Right renal pelvis (tissue), 4 donors: ENCODE data around the gene OR14A2. TPM values are rescaled to one million over a fixed set of nuclear protein-coding genes. Genes with fewer than 3 reads are reported as not detected.

Experiments
- polyA plus RNA-seq, 4 donors: library from polyadenylated mRNA; unstranded; fragments of 120-200 nt; gene quantifications; one replicate each; pipeline ENCODE4 v1.2.1, GENCODE V29; 2013; ENCODE audit not compliant: insufficient read length in 4 of 4

Gene OR14A2
- polyA plus RNA-seq, 4 donors = not detected

Other genes starting within 250 kb of the OR14A2 start
- 1 to 10 TPM in 1 of 4 donors, under 1 TPM in 3; 0.66 to 1.2 (median 0.92) TPM for gene OR2C3, start 211.7 kb downstream of the OR14A2 start, polyA plus RNA-seq
- gene GCSAML, start 199.0 kb downstream of the OR14A2 start, polyA plus RNA-seq = under 1 TPM; 0.46 to 0.89 (median 0.64) TPM
- gene OR2G2, start 159.8 kb downstream of the OR14A2 start, polyA plus RNA-seq = not detected
- not detected for gene OR2G3, start 142.6 kb downstream of the OR14A2 start, polyA plus RNA-seq
- gene OR13G1, start 68.4 kb downstream of the OR14A2 start, polyA plus RNA-seq = not detected
- gene OR6F1, start 31.5 kb downstream of the OR14A2 start, polyA plus RNA-seq = not detected
- not detected for gene OR14K1, start 9.5 kb downstream of the OR14A2 start, polyA plus RNA-seq
- under 1 TPM in 1 of 4 donors, not detected in 3; 0.17 TPM for gene OR1C1, start 12.4 kb upstream of the OR14A2 start, polyA plus RNA-seq
- gene OR14A16, start 76.0 kb upstream of the OR14A2 start, polyA plus RNA-seq = not detected
- not detected for gene OR11L1, start 93.8 kb upstream of the OR14A2 start, polyA plus RNA-seq
- 1 to 10 TPM; 1.3 to 2.3 (median 1.4) TPM for gene TRIM58, start 109.0 kb upstream of the OR14A2 start, polyA plus RNA-seq
- gene OR2W3, start 147.4 kb upstream of the OR14A2 start, polyA plus RNA-seq = under 1 TPM in 3 of 4 donors, not detected in 1; 0.33 to 0.38 (median 0.36) TPM
- gene OR2T8, start 172.1 kb upstream of the OR14A2 start, polyA plus RNA-seq = not detected
- gene OR2AJ1, start 176.7 kb upstream of the OR14A2 start, polyA plus RNA-seq = not detected
- gene OR2L8, start 200.7 kb upstream of the OR14A2 start, polyA plus RNA-seq = not detected
- not detected for gene OR2AK2, start 217.1 kb upstream of the OR14A2 start, polyA plus RNA-seq